IMR-90 (cell line): ENCODE data around the gene CACNA2D3. TPM values are rescaled to one million over a fixed set of nuclear protein-coding genes. Genes with fewer than 3 reads are reported as not detected.

Source experiments
- ATAC-seq: fragments of 200-7000 bp; cut with Tn5 transposase; 2 replicates; pipeline ENCODE4 v1.9.1; 2020; ENCODE audit warnings: low read depth, mild to moderate bottlenecking, moderate library complexity
- BruUV-seq: library from RNA; stranded (reverse); fragments of 400-500 nt; replicated peaks from 2 replicates; lab custom pipeline; 2021; lab: Mats Ljungman, UMichigan
- CTCF ChIA-PET: fragments of 300-600 bp; formaldehyde crosslinking; extraction: SDS; loops from one replicate; lab custom pipeline; 2021; ENCODE audit warnings: antibody characterized with exemption; lab: Yijun Ruan, JAX
- POLR2A ChIA-PET: fragments of 300-600 bp; sonication (Branson Sonifier 250); formaldehyde crosslinking; loops from one replicate; lab custom pipeline; 2022; ENCODE audit warnings: antibody characterized with exemption; ENCODE audit not compliant: unreplicated experiment; lab: Charles Lee
- DNase-seq: peaks from one replicate; pipeline ENCODE4 v3.0.0; 2013
- H2AFZ ChIP-seq: replicated peaks from 2 replicates; pipeline ENCODE3; 2013; ENCODE audit warnings: low read length, mild to moderate bottlenecking; ENCODE audit not compliant: poor library complexity
- H2AK5ac ChIP-seq: 2 replicates; pipeline ENCODE4 v1.6.1; 2013; ENCODE audit warnings: low read depth, low read length, inconsistent platforms
- H2AK9ac ChIP-seq: replicated peaks from 2 replicates; pipeline ENCODE3; 2013; ENCODE audit warnings: mild to moderate bottlenecking, low read depth, low read length, moderate library complexity; ENCODE audit not compliant: poor library complexity
- H2BK120ac ChIP-seq: 2 replicates; pipeline ENCODE4 v1.6.1; 2013; ENCODE audit warnings: low read depth, low read length, inconsistent platforms
- H2BK15ac ChIP-seq: 3 replicates; pipeline ENCODE4 v1.6.1; 2013; ENCODE audit warnings: low read depth, low read length, inconsistent platforms
- H2BK20ac ChIP-seq: 2 replicates; pipeline ENCODE4 v1.6.1; 2013; ENCODE audit warnings: low read depth, mild to moderate bottlenecking, inconsistent platforms, low read length, moderate library complexity
- H2BK5ac ChIP-seq: 2 replicates; pipeline ENCODE4 v1.6.1; 2013; ENCODE audit warnings: mild to moderate bottlenecking, low read depth, low read length, inconsistent platforms; ENCODE audit not compliant: poor library complexity, severe bottlenecking
- H3K14ac ChIP-seq: replicated peaks from 2 replicates; pipeline ENCODE4 v1.6.1; 2013; ENCODE audit warnings: low read depth, low read length, inconsistent platforms
- H3K18ac ChIP-seq: 2 replicates; pipeline ENCODE4 v1.6.1; 2013; ENCODE audit warnings: low read depth, low read length, control low read depth
- H3K23ac ChIP-seq: 2 replicates; pipeline ENCODE4 v1.6.1; 2013; ENCODE audit warnings: low read depth, low read length, inconsistent platforms
- H3K27ac ChIP-seq: 2 replicates; pipeline ENCODE4 v1.5.1; 2013; ENCODE audit warnings: mild to moderate bottlenecking, control low read depth, low read length; ENCODE audit not compliant: insufficient read depth
- H3K27me3 ChIP-seq: 2 replicates; pipeline ENCODE4 v1.6.1; 2013; ENCODE audit warnings: low read length; ENCODE audit not compliant: control insufficient read depth, insufficient read depth
- H3K36me3 ChIP-seq: 2 replicates; pipeline ENCODE4 v1.6.1; 2013; ENCODE audit warnings: low read length, mixed read lengths; ENCODE audit not compliant: control insufficient read depth, insufficient read depth
- H3K4ac ChIP-seq: 2 replicates; pipeline ENCODE4 v1.6.1; 2013; ENCODE audit warnings: low read depth, low read length, inconsistent platforms
- H3K4me1 ChIP-seq: 2 replicates; pipeline ENCODE4 v1.6.1; 2013; ENCODE audit warnings: low read length, mixed read lengths; ENCODE audit not compliant: control insufficient read depth, insufficient read depth
- H3K4me2 ChIP-seq: 2 replicates; pipeline ENCODE4 v1.6.1; 2013; ENCODE audit warnings: low read depth, mild to moderate bottlenecking, control low read depth, low read length, moderate library complexity
- H3K4me3 ChIP-seq: 2 replicates; pipeline ENCODE4 v1.5.1; 2013; ENCODE audit warnings: low read depth, mild to moderate bottlenecking, control low read depth, low read length, moderate library complexity; ENCODE audit not compliant: insufficient read depth
- H3K56ac ChIP-seq: 2 replicates; pipeline ENCODE4 v1.6.1; 2013; ENCODE audit warnings: low read length, inconsistent platforms; ENCODE audit not compliant: insufficient read depth; ENCODE audit errors: extremely low read depth
- H3K79me1 ChIP-seq, 2 experiments: 2 replicates each; pipeline ENCODE4 v1.6.1; 2013; ENCODE audit warnings: low read length in 2 of 2, inconsistent platforms in 1 of 2, low read depth in 1 of 2
- H3K9ac ChIP-seq: 2 replicates; pipeline ENCODE4 v1.6.1; 2013; ENCODE audit warnings: low read depth, low read length, control low read depth
- H3K9me1 ChIP-seq: 2 replicates; pipeline ENCODE4 v1.6.1; 2013; ENCODE audit warnings: low read length, inconsistent platforms; ENCODE audit not compliant: insufficient read depth
- H3K9me3 ChIP-seq: 2 replicates; pipeline ENCODE4 v1.6.1; 2013; ENCODE audit warnings: low read length; ENCODE audit not compliant: control insufficient read depth, insufficient read depth
- H4K20me1 ChIP-seq: 2 replicates; pipeline ENCODE4 v1.6.1; 2013; ENCODE audit warnings: low read length, inconsistent platforms; ENCODE audit not compliant: insufficient read depth
- H4K5ac ChIP-seq: 2 replicates; pipeline ENCODE4 v1.6.1; 2013; ENCODE audit warnings: mild to moderate bottlenecking, low read depth, low read length, control low read depth
- H4K8ac ChIP-seq, 2 experiments: 2 replicates each; pipeline ENCODE4 v1.6.1; 2013; ENCODE audit warnings: low read depth in 2 of 2, low read length in 2 of 2, control low read depth in 1 of 2, inconsistent platforms in 1 of 2
- H4K91ac ChIP-seq: 2 replicates; pipeline ENCODE4 v1.6.1; 2013; ENCODE audit warnings: low read depth, low read length, inconsistent platforms; ENCODE audit not compliant: insufficient read depth
- BHLHE40 ChIP-seq: fragments of 150-350 bp; IDR thresholded peaks from 2 replicates; pipeline ENCODE4 v1.6.1; 2016; ENCODE audit warnings: mild to moderate bottlenecking, low read depth, low read length
- CEBPB ChIP-seq: IDR thresholded peaks from 2 replicates; pipeline ENCODE4 v1.6.1; 2012; ENCODE audit warnings: low read depth, low read length, improper control_type of control experiment
- CTCF ChIP-seq: conservative IDR thresholded peaks from 2 replicates; pipeline ENCODE4 v1.5.1; 2012; ENCODE audit warnings: mild to moderate bottlenecking, low read depth, low read length, improper control_type of control experiment
- FOS ChIP-seq: fragments of 150-350 bp; IDR thresholded peaks from 2 replicates; pipeline ENCODE4 v1.6.1; 2016; ENCODE audit warnings: low read depth, low read length
- MAFK ChIP-seq: IDR thresholded peaks from 2 replicates; pipeline ENCODE4 v1.6.1; 2012; ENCODE audit warnings: low read depth, low read length, improper control_type of control experiment
- NFE2L2 ChIP-seq: fragments of 150-350 bp; IDR thresholded peaks from 2 replicates; pipeline ENCODE4 v1.6.1; 2016; ENCODE audit warnings: low read depth, mild to moderate bottlenecking, low read length
- RCOR1 ChIP-seq: IDR thresholded peaks from 2 replicates; pipeline ENCODE4 v1.6.1; 2012; ENCODE audit warnings: mild to moderate bottlenecking, low read length, improper control_type of control experiment; ENCODE audit not compliant: insufficient replicate concordance
- SMC3 ChIP-seq: fragments of 150-350 bp; IDR thresholded peaks from 2 replicates; pipeline ENCODE4 v1.6.1; 2016; ENCODE audit warnings: low read depth, mild to moderate bottlenecking, antibody characterized with exemption, low read length, moderate library complexity
- WGBS, 2 experiments: methylation state at CpG; one replicate each; pipeline versions ENCODE4 v1.1.5 to v1.1.7; 2013; ENCODE audit warnings: missing lambda C conversion rate in 2 of 2; ENCODE audit not compliant: insufficient read length in 1 of 2; ENCODE audit errors: extremely low coverage in 2 of 2; 5-methylcytosine and 5-hydroxymethylcytosine counted together
- dilution Hi-C: fragments of 300-500 bp; cut with HindIII; formaldehyde crosslinking; loops from one replicate; pipeline ENCODE4 v1.14.3; 2018; ENCODE audit warnings: low sequenced_read_pairs; ENCODE audit not compliant: unreplicated experiment
- in situ Hi-C: fragments of 300-500 bp; cut with MboI; formaldehyde crosslinking; loops from 3 replicates; pipeline ENCODE4 v1.14.3; 2019; ENCODE audit warnings: low sequenced_read_pairs, inconsistent platforms, mixed read lengths
- intact Hi-C: fragments of 100-400 bp; cut with micrococcal nuclease; formaldehyde crosslinking; loops from 2 replicates; pipeline ENCODE4 v1.10.0; 2022
- polyA plus RNA-seq, 3 experiments: library from polyadenylated mRNA; depleted of rRNA; stranded (reverse); fragments of >200 nt; gene quantifications; 2 replicates each; pipeline ENCODE4 v1.2.3, GENCODE V29; 2012; ENCODE audit warnings: low replicate concordance in 1 of 3
- total RNA-seq: library from RNA; depleted of rRNA; stranded (reverse); fragments of >200 nt; gene quantifications from 2 replicates; pipeline ENCODE4 v1.2.3, GENCODE V29; 2012

The CACNA2D3 gene
- total and polyA plus RNA-seq, 2 of the 4 experiments (the other 2 are of a cell fraction), result 0.36 to 0.41 TPM

- Histone ChIP-seq H3K4ac (no peak overlapping the region), H3K23ac (no peak overlapping the region), H4K20me1 (no peaks in the 10 kb centered on the region), H3K9me1 (no peaks in the 10 kb centered on the region), H4K91ac (no peak overlapping the region), H3K27ac (no peak overlapping the region), H2BK120ac (no peak overlapping the region), H2AFZ (no peak overlapping the region), H3K4me2 (no peak overlapping the region), H2BK5ac (no peak overlapping the region), H4K8ac (no peak overlapping the region), H4K5ac (no peak overlapping the region), H3K36me3 (no peaks in the 10 kb centered on the region), H3K9ac (no peak overlapping the region), H3K4me1 (no peaks in the 10 kb centered on the region), H3K27me3 (no peaks in the 10 kb centered on the region), H2BK15ac (no peak overlapping the region), H3K18ac (no peak overlapping the region), H2BK20ac (no peak overlapping the region), H3K4me3 (no peak overlapping the region), H3K14ac (no peak overlapping the region), H3K9me3 (no peaks in the 10 kb centered on the region), H2AK5ac (no peak overlapping the region), H2AK9ac (no peak overlapping the region), H3K56ac (no peak overlapping the region), H3K79me1 (no peaks in the 10 kb centered on the region)
- POLR2A ChIA-PET, result no interaction called here
- TF ChIP-seq CEBPB, result no peak
- no peak for TF ChIP-seq MAFK
- no peak for TF ChIP-seq FOS
- no peak for TF ChIP-seq BHLHE40
- TF ChIP-seq RCOR1, result no peak
- no peak for TF ChIP-seq SMC3
- no peak for TF ChIP-seq NFE2L2
- no peak for TF ChIP-seq CTCF
- ATAC-seq (no peak), DNase-seq (no peak)
- intact Hi-C loops (no loop called here), in situ Hi-C loops (no loop called here), dilution Hi-C loops (no loop called here)
- no TSS peak for BruUV-seq
- 84% methylated on average over 6 of the region's 6 CpGs; no CpG with 5 or more reads in 1 of the 2 experiments for WGBS, 2 experiments
- CTCF ChIA-PET, result no interaction called here
Observed at GRCh38 chr3:54632834-54633233, 510.5 kb downstream of the CACNA2D3 start.
